WTC11 (cell line): ENCODE data around the gene SCAF4. TPM values are rescaled to one million over a fixed set of nuclear protein-coding genes. Genes with fewer than 3 reads are reported as not detected.

ENCODE experiments used
- ATAC-seq: fragments of 200-7000 bp; cut with Tn5 transposase; 2 replicates; pipeline ENCODE4 v1.10.0; 2021; ENCODE audit warnings: mild to moderate bottlenecking, moderate library complexity
- CTCF ChIA-PET: fragments of 300-600 bp; sonication (Branson Sonifier 250); formaldehyde crosslinking; loops from one replicate; lab custom pipeline; 2021; ENCODE audit warnings: antibody characterized with exemption; lab: Charles Lee
- POLR2A ChIA-PET: fragments of 350-600 bp; sonication (Branson Sonifier 250); formaldehyde crosslinking; loops from one replicate; lab custom pipeline; 2021; ENCODE audit warnings: antibody characterized with exemption; lab: Charles Lee
- DNase-seq: peaks from one replicate; pipeline ENCODE4 v3.0.0; 2021; ENCODE audit warnings: low spot score
- H3K27ac Mint-ChIP-seq: 2 replicates; pipeline ENCODE4 v1.8.0; 2021; ENCODE audit warnings: mixed read lengths
- H3K27me3 Mint-ChIP-seq: 2 replicates; pipeline ENCODE4 v1.8.0; 2021; ENCODE audit warnings: low read depth, mild to moderate bottlenecking, moderate library complexity, mixed read lengths
- H3K36me3 Mint-ChIP-seq: 2 replicates; pipeline ENCODE4 v1.8.0; 2021; ENCODE audit warnings: mixed read lengths
- H3K4me1 Mint-ChIP-seq: 2 replicates; pipeline ENCODE4 v1.8.0; 2022; ENCODE audit warnings: mixed read lengths
- H3K4me3 Mint-ChIP-seq: 2 replicates; pipeline ENCODE4 v1.8.0; 2021; ENCODE audit warnings: mild to moderate bottlenecking, moderate library complexity, mixed read lengths
- H3K9me3 Mint-ChIP-seq: 2 replicates; pipeline ENCODE4 v1.8.0; 2021; ENCODE audit warnings: mixed read lengths
- ELF4 ChIP-seq: sonication (generic); formaldehyde crosslinking; IDR thresholded peaks from 2 replicates; pipeline ENCODE4 v1.8.1; 2022; ENCODE audit warnings: low read depth, mild to moderate bottlenecking, moderate library complexity, missing genetic modification reagents
- HMGA2 ChIP-seq: fragments of 250-450 bp; sonication (Bioruptor Pico); IDR thresholded peaks from 2 replicates; pipeline ENCODE4 v1.4.0; 2021; ENCODE audit warnings: mild to moderate bottlenecking, moderate library complexity
- MXD4 ChIP-seq: fragments of 250-450 bp; sonication (Bioruptor Pico); IDR thresholded peaks from 2 replicates; pipeline ENCODE4 v1.8.0; 2021; ENCODE audit warnings: mild to moderate bottlenecking, moderate library complexity, borderline replicate concordance
- NFATC4 ChIP-seq: fragments of 250-450 bp; sonication (Bioruptor Pico); IDR thresholded peaks from 2 replicates; pipeline ENCODE4 v1.9.0; 2021; ENCODE audit warnings: mild to moderate bottlenecking
- SP1 ChIP-seq: sonication (generic); formaldehyde crosslinking; conservative IDR thresholded peaks from 2 replicates; pipeline ENCODE4 v1.8.1; 2022; ENCODE audit warnings: missing genetic modification reagents
- TCF7 ChIP-seq: sonication (generic); formaldehyde crosslinking; IDR thresholded peaks from 2 replicates; pipeline ENCODE4 v1.8.0; 2022; ENCODE audit warnings: mild to moderate bottlenecking, low read depth, missing genetic modification reagents, moderate library complexity
- ZNF396 ChIP-seq: fragments of 250-450 bp; sonication (Bioruptor Pico); IDR thresholded peaks from 2 replicates; pipeline ENCODE4 v1.8.0; 2021; ENCODE audit warnings: mild to moderate bottlenecking, moderate library complexity, borderline replicate concordance
- total RNA-seq: library from RNA; stranded (reverse); gene quantifications from 3 replicates; pipeline ENCODE4 v1.2.3, GENCODE V29; 2021
- TF ChIP-seq, protein P1 (sequence below): sonication (generic); formaldehyde crosslinking; conservative IDR thresholded peaks from 2 replicates; pipeline ENCODE4 v1.8.1; 2023; ENCODE audit warnings: mild to moderate bottlenecking, low read depth, missing genetic modification reagents, moderate library complexity
- TF ChIP-seq, protein P2 (sequence below): sonication (generic); formaldehyde crosslinking; IDR thresholded peaks from 2 replicates; pipeline ENCODE4 v1.8.1; 2022; ENCODE audit warnings: low read depth, mild to moderate bottlenecking, moderate library complexity, missing genetic modification reagents, borderline replicate concordance
- TF ChIP-seq, protein P3 (sequence below): sonication (generic); formaldehyde crosslinking; conservative IDR thresholded peaks from 2 replicates; pipeline ENCODE4 v1.8.1; 2022; ENCODE audit warnings: mild to moderate bottlenecking, missing genetic modification reagents
- TF ChIP-seq, protein P4 (sequence below): sonication (generic); formaldehyde crosslinking; IDR thresholded peaks from 2 replicates; pipeline ENCODE4 v1.8.1; 2023; ENCODE audit warnings: mild to moderate bottlenecking, missing genetic modification reagents
- TF ChIP-seq, protein P5 (sequence below): sonication (generic); formaldehyde crosslinking; IDR thresholded peaks from 2 replicates; pipeline ENCODE4 v1.8.0; 2023; ENCODE audit warnings: missing genetic modification reagents
- TF ChIP-seq, protein P6 (sequence below): sonication (generic); formaldehyde crosslinking; IDR thresholded peaks from 2 replicates; pipeline ENCODE4 v1.8.1; 2022; ENCODE audit warnings: missing genetic modification reagents, borderline replicate concordance
- TF ChIP-seq, protein P7 (sequence below): sonication (generic); formaldehyde crosslinking; IDR thresholded peaks from 2 replicates; pipeline ENCODE4 v1.8.0; 2023; ENCODE audit warnings: missing genetic modification reagents, mild to moderate bottlenecking, borderline replicate concordance

Gene SCAF4
- total RNA-seq, 1 experiment from 2014 or later = 54.0 TPM

DNA sequence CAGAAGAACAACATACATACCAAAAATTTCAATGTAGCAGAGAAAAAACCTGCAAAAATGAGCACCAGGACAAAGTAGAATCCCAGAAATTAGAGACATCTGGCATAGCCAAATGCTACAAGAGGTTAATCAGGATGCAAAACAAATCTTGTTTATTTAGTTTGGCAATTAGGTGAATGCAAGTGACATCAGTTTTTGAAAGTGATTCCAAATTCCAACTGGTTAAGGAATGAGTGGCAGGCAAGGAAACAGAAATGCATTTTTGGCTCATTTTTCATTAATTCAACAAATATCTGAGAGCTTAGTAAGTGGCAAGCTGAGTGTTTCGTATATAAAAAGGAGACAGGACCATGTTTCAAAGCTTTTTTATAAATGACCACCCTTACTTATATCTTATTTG lies 21.3 kb downstream of the SCAF4 start:
- ATAC-seq (no peak), DNase-seq (no peak)
- no peaks in the 10 kb centered on the region for H3K27me3 Mint-ChIP-seq
- H3K4me3 Mint-ChIP-seq = no peak overlapping the region
- ChIA-PET CTCF (no interaction called here), POLR2A (interaction anchor here (0.6 kb wide), 1 partner anchor 62 kb away, joined by 6 read pairs; no protein-coding TSS in a partner anchor)
- H3K36me3 Mint-ChIP-seq = no peaks in the 10 kb centered on the region
- H3K9me3 Mint-ChIP-seq = no peaks in the 10 kb centered on the region
- peaks cover 76% of the 10 kb centered on the region for H3K4me1 Mint-ChIP-seq
- peak overlapping the region; percentile 3; the same call in 1 of the 2 replicates for H3K27ac Mint-ChIP-seq
- no peak for TF ChIP-seq NFATC4 (CRISPR knock-in tag)
- TF ChIP-seq, protein P1, sequence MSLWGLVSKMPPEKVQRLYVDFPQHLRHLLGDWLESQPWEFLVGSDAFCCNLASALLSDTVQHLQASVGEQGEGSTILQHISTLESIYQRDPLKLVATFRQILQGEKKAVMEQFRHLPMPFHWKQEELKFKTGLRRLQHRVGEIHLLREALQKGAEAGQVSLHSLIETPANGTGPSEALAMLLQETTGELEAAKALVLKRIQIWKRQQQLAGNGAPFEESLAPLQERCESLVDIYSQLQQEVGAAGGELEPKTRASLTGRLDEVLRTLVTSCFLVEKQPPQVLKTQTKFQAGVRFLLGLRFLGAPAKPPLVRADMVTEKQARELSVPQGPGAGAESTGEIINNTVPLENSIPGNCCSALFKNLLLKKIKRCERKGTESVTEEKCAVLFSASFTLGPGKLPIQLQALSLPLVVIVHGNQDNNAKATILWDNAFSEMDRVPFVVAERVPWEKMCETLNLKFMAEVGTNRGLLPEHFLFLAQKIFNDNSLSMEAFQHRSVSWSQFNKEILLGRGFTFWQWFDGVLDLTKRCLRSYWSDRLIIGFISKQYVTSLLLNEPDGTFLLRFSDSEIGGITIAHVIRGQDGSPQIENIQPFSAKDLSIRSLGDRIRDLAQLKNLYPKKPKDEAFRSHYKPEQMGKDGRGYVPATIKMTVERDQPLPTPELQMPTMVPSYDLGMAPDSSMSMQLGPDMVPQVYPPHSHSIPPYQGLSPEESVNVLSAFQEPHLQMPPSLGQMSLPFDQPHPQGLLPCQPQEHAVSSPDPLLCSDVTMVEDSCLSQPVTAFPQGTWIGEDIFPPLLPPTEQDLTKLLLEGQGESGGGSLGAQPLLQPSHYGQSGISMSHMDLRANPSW (CRISPR knock-in tag) = no peak
- TF ChIP-seq ZNF396 (CRISPR knock-in tag) = no peak
- TF ChIP-seq TCF7 (CRISPR knock-in tag) = no peak
- TF ChIP-seq, protein P2, sequence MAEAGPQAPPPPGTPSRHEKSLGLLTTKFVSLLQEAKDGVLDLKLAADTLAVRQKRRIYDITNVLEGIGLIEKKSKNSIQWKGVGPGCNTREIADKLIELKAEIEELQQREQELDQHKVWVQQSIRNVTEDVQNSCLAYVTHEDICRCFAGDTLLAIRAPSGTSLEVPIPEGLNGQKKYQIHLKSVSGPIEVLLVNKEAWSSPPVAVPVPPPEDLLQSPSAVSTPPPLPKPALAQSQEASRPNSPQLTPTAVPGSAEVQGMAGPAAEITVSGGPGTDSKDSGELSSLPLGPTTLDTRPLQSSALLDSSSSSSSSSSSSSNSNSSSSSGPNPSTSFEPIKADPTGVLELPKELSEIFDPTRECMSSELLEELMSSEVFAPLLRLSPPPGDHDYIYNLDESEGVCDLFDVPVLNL = no peak
- TF ChIP-seq, protein P3, sequence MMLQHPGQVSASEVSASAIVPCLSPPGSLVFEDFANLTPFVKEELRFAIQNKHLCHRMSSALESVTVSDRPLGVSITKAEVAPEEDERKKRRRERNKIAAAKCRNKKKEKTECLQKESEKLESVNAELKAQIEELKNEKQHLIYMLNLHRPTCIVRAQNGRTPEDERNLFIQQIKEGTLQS (CRISPR knock-in tag) = no peak
- TF ChIP-seq, protein P4, sequence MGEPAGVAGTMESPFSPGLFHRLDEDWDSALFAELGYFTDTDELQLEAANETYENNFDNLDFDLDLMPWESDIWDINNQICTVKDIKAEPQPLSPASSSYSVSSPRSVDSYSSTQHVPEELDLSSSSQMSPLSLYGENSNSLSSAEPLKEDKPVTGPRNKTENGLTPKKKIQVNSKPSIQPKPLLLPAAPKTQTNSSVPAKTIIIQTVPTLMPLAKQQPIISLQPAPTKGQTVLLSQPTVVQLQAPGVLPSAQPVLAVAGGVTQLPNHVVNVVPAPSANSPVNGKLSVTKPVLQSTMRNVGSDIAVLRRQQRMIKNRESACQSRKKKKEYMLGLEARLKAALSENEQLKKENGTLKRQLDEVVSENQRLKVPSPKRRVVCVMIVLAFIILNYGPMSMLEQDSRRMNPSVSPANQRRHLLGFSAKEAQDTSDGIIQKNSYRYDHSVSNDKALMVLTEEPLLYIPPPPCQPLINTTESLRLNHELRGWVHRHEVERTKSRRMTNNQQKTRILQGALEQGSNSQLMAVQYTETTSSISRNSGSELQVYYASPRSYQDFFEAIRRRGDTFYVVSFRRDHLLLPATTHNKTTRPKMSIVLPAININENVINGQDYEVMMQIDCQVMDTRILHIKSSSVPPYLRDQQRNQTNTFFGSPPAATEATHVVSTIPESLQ = no peak
- no peak for TF ChIP-seq SP1 (CRISPR knock-in tag)
- no peak for TF ChIP-seq HMGA2 (CRISPR knock-in tag)
- TF ChIP-seq, protein P5, sequence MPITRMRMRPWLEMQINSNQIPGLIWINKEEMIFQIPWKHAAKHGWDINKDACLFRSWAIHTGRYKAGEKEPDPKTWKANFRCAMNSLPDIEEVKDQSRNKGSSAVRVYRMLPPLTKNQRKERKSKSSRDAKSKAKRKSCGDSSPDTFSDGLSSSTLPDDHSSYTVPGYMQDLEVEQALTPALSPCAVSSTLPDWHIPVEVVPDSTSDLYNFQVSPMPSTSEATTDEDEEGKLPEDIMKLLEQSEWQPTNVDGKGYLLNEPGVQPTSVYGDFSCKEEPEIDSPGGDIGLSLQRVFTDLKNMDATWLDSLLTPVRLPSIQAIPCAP (CRISPR knock-in tag) = no peak
- TF ChIP-seq, protein P6, sequence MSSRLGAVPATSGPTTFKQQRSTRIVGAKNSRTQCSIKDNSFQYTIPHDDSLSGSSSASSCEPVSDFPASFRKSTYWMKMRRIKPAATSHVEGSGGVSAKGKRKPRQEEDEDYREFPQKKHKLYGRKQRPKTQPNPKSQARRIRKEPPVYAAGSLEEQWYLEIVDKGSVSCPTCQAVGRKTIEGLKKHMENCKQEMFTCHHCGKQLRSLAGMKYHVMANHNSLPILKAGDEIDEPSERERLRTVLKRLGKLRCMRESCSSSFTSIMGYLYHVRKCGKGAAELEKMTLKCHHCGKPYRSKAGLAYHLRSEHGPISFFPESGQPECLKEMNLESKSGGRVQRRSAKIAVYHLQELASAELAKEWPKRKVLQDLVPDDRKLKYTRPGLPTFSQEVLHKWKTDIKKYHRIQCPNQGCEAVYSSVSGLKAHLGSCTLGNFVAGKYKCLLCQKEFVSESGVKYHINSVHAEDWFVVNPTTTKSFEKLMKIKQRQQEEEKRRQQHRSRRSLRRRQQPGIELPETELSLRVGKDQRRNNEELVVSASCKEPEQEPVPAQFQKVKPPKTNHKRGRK (CRISPR knock-in tag) = no peak
- no peak for TF ChIP-seq MXD4 (CRISPR knock-in tag)
- TF ChIP-seq, all 79 proteins: peak for 0

DNA sequence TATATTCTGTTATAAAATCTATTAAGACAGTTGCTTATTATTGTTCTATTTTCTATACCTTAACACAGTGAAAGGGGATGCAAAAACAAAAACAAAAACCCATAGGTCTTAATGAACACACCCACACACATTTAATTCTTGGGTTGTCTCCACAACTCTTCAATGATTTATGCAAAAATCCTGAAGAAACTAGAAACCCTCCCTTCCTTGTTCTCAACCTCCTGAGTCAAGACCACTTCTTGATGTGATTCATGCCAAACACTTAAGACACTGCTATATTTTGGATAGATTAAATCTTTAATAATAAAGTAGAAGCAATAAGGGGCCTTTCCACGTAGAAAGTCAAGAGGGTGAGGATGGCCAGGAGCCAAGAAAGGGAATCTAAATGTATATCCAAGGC lies 23.4 kb downstream of the SCAF4 start:
- ATAC-seq (no peak), DNase-seq (no peak)
- H3K4me1 Mint-ChIP-seq = peaks cover 57% of the 10 kb centered on the region
- TF ChIP-seq, protein P7, sequence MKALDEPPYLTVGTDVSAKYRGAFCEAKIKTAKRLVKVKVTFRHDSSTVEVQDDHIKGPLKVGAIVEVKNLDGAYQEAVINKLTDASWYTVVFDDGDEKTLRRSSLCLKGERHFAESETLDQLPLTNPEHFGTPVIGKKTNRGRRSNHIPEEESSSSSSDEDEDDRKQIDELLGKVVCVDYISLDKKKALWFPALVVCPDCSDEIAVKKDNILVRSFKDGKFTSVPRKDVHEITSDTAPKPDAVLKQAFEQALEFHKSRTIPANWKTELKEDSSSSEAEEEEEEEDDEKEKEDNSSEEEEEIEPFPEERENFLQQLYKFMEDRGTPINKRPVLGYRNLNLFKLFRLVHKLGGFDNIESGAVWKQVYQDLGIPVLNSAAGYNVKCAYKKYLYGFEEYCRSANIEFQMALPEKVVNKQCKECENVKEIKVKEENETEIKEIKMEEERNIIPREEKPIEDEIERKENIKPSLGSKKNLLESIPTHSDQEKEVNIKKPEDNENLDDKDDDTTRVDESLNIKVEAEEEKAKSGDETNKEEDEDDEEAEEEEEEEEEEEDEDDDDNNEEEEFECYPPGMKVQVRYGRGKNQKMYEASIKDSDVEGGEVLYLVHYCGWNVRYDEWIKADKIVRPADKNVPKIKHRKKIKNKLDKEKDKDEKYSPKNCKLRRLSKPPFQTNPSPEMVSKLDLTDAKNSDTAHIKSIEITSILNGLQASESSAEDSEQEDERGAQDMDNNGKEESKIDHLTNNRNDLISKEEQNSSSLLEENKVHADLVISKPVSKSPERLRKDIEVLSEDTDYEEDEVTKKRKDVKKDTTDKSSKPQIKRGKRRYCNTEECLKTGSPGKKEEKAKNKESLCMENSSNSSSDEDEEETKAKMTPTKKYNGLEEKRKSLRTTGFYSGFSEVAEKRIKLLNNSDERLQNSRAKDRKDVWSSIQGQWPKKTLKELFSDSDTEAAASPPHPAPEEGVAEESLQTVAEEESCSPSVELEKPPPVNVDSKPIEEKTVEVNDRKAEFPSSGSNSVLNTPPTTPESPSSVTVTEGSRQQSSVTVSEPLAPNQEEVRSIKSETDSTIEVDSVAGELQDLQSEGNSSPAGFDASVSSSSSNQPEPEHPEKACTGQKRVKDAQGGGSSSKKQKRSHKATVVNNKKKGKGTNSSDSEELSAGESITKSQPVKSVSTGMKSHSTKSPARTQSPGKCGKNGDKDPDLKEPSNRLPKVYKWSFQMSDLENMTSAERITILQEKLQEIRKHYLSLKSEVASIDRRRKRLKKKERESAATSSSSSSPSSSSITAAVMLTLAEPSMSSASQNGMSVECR (CRISPR knock-in tag) = no peak
- TF ChIP-seq ELF4 (CRISPR knock-in tag) = no peak
- ChIA-PET POLR2A (no interaction called here), CTCF (no interaction called here)
- H3K27me3 Mint-ChIP-seq = no peaks in the 10 kb centered on the region
- no peaks in the 10 kb centered on the region for H3K9me3 Mint-ChIP-seq
- H3K4me3 Mint-ChIP-seq = no peak overlapping the region
- no peak overlapping the region for H3K27ac Mint-ChIP-seq
- peaks cover 3% of the 10 kb centered on the region; the same call in 1 of the 2 replicates for H3K36me3 Mint-ChIP-seq
